Keratinocyte (primary cell): Measurements from ENCODE around the gene CCDC197. TPM values are rescaled to one million over a fixed set of nuclear protein-coding genes. Genes with fewer than 3 reads are reported as not detected.

Source experiments
- DNase-seq: peaks from one replicate; pipeline ENCODE4 v3.0.0-alpha.2; 2011; ENCODE audit warnings: low read depth, missing footprints, low spot score
- FAIRE-seq: peaks from 2 replicates; lab custom pipeline; 2011; peaks lifted over from hg19 to GRCh38; lab: Jason Lieb, UNC
- H2AFZ ChIP-seq: 2 replicates; pipeline ENCODE4 v1.6.0; 2012; ENCODE audit warnings: low read length, control low read depth, inconsistent platforms; ENCODE audit not compliant: control insufficient read depth
- H3K27ac ChIP-seq: 2 replicates; pipeline ENCODE4 v1.5.1; 2011; ENCODE audit warnings: low read length; ENCODE audit not compliant: control insufficient read depth, insufficient read depth
- H3K27me3 ChIP-seq: 3 replicates; pipeline ENCODE4 v1.6.0; 2011; ENCODE audit warnings: low read length; ENCODE audit not compliant: control insufficient read depth, insufficient read depth; ENCODE audit errors: extremely low read depth
- H3K36me3 ChIP-seq, 2 experiments: 2 replicates in 1 of 2; 3 replicates in 1 of 2; pipeline ENCODE4 v1.5.1; 2011; ENCODE audit warnings: low read length in 2 of 2, mild to moderate bottlenecking in 1 of 2; ENCODE audit not compliant: control insufficient read depth in 2 of 2, insufficient read depth in 2 of 2; ENCODE audit errors: extremely low read depth in 1 of 2
- H3K4me1 ChIP-seq: 3 replicates; pipeline ENCODE4 v1.5.1; 2011; ENCODE audit warnings: low read length; ENCODE audit not compliant: control insufficient read depth, insufficient read depth; ENCODE audit errors: extremely low read depth
- H3K4me2 ChIP-seq: 3 replicates; pipeline ENCODE4 v1.6.0; 2011; ENCODE audit warnings: low read depth, low read length; ENCODE audit not compliant: control insufficient read depth, insufficient read depth; ENCODE audit errors: extremely low read depth
- H3K4me3 ChIP-seq, 3 experiments: fragments of 200-600 bp in 1 of 3; sonication (generic) in 1 of 3; 2 replicates in 2 of 3; 3 replicates in 1 of 3; pipeline ENCODE4 v1.5.1; 2011 to 2016; ENCODE audit warnings: low read length in 3 of 3, mild to moderate bottlenecking in 3 of 3, control low read depth in 2 of 3, inconsistent platforms in 1 of 3, low read depth in 1 of 3, mixed read lengths in 1 of 3, mixed run types in 1 of 3, moderate library complexity in 1 of 3; ENCODE audit not compliant: control insufficient read depth in 2 of 3, insufficient read depth in 2 of 3; ENCODE audit errors: extremely low read depth in 1 of 3
- H3K79me2 ChIP-seq: 2 replicates; pipeline ENCODE4 v1.6.0; 2012; ENCODE audit warnings: low read length; ENCODE audit not compliant: control insufficient read depth, insufficient read depth
- H3K9ac ChIP-seq: 3 replicates; pipeline ENCODE4 v1.6.0; 2011; ENCODE audit warnings: low read length; ENCODE audit not compliant: control insufficient read depth, insufficient read depth; ENCODE audit errors: extremely low read depth
- H3K9me1 ChIP-seq: 3 replicates; pipeline ENCODE4 v1.6.0; 2011; ENCODE audit warnings: low read length; ENCODE audit not compliant: control insufficient read depth, insufficient read depth; ENCODE audit errors: extremely low read depth
- H3K9me3 ChIP-seq: 2 replicates; pipeline ENCODE4 v1.5.1; 2012; ENCODE audit warnings: low read depth, low read length; ENCODE audit not compliant: control insufficient read depth
- H4K20me1 ChIP-seq: 3 replicates; pipeline ENCODE4 v1.6.0; 2011; ENCODE audit warnings: low read length; ENCODE audit not compliant: control insufficient read depth, insufficient read depth; ENCODE audit errors: extremely low read depth
- EZH2 ChIP-seq: IDR thresholded peaks from one replicate; pipeline ENCODE4 v1.6.1; 2012; ENCODE audit warnings: inconsistent platforms, mild to moderate bottlenecking, low read length, moderate library complexity
- dilution Hi-C: fragments of 300-500 bp; cut with MboI; formaldehyde crosslinking; loops from one replicate; pipeline ENCODE4 v1.7.0; 2020; ENCODE audit warnings: low sequenced_read_pairs; ENCODE audit not compliant: extremely low pct_ligation_motif_present
- polyA plus RNA-seq, 5 experiments: library from polyadenylated mRNA; depleted of rRNA in 3 of 5; stranded (reverse) in 3 of 5; stranded (forward) in 1 of 5; unstranded in 1 of 5; fragments of >200 nt; gene quantifications; 1 replicate in 1 of 5; 2 replicates in 3 of 5; 3 replicates in 1 of 5; pipeline versions ENCODE4 v1.2.1 to v1.2.3, GENCODE V29; 2011 to 2012; ENCODE audit warnings: missing spikeins in 2 of 5, low read depth in 1 of 5, low replicate concordance in 1 of 5
- TF ChIP-seq, protein P1 (sequence below), 3 experiments: IDR thresholded peaks in 1 of 3; conservative IDR thresholded peaks in 1 of 3; optimal IDR thresholded peaks in 1 of 3; 2 replicates in 2 of 3; 3 replicates in 1 of 3; pipeline versions ENCODE3 to v1.5.1; 2011; ENCODE audit warnings: low read length in 3 of 3, mild to moderate bottlenecking in 3 of 3, moderate library complexity in 2 of 3, control low read depth in 1 of 3, inconsistent platforms in 1 of 3; ENCODE audit not compliant: insufficient read depth in 2 of 3; ENCODE audit errors: extremely low read depth in 1 of 3

Gene CCDC197
- polyA plus RNA-seq, 1 donor (not counting 4 experiments of a cell fraction or from before 2014, with no cell fraction given), result not detected

DNA sequence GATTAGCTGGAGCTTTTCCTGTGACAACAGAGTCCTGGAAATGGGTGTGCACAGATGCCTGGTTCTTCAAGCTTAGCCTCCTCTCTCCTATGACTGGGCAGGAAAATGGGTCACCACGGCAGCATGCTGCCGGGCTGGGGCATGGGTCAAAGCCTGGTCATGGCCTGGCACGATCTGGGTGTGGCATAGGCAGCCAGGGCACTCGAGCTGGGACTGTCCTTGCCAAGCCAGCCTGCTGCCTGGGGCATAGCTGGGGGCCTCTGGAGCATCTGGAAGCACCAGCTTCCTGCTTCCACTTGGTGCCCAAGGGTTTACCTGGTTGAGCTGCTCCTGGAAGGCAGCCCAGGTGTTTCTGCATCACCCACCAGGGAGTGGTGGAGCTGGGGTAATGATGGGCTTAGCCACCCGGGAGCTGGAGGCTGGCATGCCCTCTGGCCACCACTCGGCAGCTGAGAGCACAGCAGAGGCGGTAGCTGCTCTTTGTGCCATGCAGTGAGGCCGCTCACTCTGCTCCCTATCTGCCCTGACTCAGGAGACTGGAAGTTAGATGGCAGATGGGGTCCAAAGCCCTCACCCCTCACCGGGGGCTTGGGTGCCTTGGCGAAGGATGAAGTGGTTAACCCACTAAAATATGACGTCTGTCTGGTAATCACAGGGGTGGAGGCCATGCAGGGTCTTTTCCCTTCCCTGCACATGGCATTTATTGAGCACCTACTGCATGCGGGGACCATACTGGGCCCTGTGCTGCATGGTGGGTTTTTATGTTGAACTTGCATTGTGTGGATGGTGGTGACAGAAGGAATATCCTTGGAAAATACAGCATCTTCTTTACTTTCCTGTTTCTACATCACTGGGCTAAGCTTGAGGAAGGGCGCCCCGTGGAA lies 30.7 kb downstream of the CCDC197 start:
- dilution Hi-C loops, result no loop called here
- TF ChIP-seq, protein P1, sequence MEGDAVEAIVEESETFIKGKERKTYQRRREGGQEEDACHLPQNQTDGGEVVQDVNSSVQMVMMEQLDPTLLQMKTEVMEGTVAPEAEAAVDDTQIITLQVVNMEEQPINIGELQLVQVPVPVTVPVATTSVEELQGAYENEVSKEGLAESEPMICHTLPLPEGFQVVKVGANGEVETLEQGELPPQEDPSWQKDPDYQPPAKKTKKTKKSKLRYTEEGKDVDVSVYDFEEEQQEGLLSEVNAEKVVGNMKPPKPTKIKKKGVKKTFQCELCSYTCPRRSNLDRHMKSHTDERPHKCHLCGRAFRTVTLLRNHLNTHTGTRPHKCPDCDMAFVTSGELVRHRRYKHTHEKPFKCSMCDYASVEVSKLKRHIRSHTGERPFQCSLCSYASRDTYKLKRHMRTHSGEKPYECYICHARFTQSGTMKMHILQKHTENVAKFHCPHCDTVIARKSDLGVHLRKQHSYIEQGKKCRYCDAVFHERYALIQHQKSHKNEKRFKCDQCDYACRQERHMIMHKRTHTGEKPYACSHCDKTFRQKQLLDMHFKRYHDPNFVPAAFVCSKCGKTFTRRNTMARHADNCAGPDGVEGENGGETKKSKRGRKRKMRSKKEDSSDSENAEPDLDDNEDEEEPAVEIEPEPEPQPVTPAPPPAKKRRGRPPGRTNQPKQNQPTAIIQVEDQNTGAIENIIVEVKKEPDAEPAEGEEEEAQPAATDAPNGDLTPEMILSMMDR (optimal IDR thresholded peaks at IDR 0.05 in 1 of 3, IDR thresholded peaks at IDR 0.05 in 1 of 3, conservative IDR thresholded peaks at IDR 0.05 in 1 of 3; ENCODE audit: extremely low read depth in 1 of 3, insufficient read depth in 2 of 3, low read length in 3 of 3), result no peak
- TF ChIP-seq EZH2, result no peak
- Histone ChIP-seq H3K4me1 (peaks cover 15% of the 10 kb centered on the region), H3K9me1 (peaks cover 6% of the 10 kb centered on the region), H3K9me3 (no peaks in the 10 kb centered on the region), H3K36me3 (no peaks in the 10 kb centered on the region), H3K4me2 (peak overlapping the region; percentile 35), H4K20me1 (peaks cover 3% of the 10 kb centered on the region), H3K27me3 (no peaks in the 10 kb centered on the region), H3K9ac (no peak overlapping the region), H3K27ac (peak overlapping the region; percentile 11), H2AFZ (no peak overlapping the region), H3K4me3 (peak overlapping the region in 1 of 3 experiments; percentile 7), H3K79me2 (no peaks in the 10 kb centered on the region)
- DNase-seq, result peak; percentile 53
- peak; percentile 26 for FAIRE-seq

DNA sequence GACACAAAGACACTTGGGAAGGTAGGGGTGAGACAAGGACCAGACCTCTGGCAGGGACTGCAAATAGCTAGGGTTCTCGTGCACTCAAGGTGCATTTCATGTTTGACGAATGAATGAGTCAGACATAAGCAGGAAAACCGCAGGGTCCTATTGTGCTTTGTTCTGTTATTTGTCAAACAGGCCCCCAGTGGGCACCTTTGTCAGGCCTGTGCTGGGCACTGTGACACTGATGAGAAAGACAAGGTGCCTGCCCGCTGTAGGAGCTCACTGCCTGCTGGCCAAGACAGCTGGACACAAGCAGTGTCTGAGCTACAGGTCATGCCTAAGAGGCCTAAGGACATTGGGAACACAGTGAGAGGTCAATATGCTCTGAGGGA lies 31.3 kb downstream of the CCDC197 start:
- dilution Hi-C loops, result no loop called here
- H3K9me1 ChIP-seq, result peaks cover 6% of the 10 kb centered on the region
- peaks cover 3% of the 10 kb centered on the region for H4K20me1 ChIP-seq
- H3K4me1 ChIP-seq, result peaks cover 15% of the 10 kb centered on the region
- FAIRE-seq (peak; percentile 81), DNase-seq (peak; percentile 45)
- H3K27ac ChIP-seq, result no peak overlapping the region
- H3K9ac ChIP-seq, result no peak overlapping the region
- H3K36me3 ChIP-seq, result no peaks in the 10 kb centered on the region
- no peak for TF ChIP-seq EZH2
- TF ChIP-seq, protein P1 (optimal IDR thresholded peaks at IDR 0.05 in 1 of 3, IDR thresholded peaks at IDR 0.05 in 1 of 3, conservative IDR thresholded peaks at IDR 0.05 in 1 of 3; ENCODE audit: extremely low read depth in 1 of 3, insufficient read depth in 2 of 3, low read length in 3 of 3), result no peak
- H3K9me3 ChIP-seq, result no peaks in the 10 kb centered on the region
- H3K4me3 ChIP-seq, result no peak overlapping the region
- no peak overlapping the region for H2AFZ ChIP-seq
- no peak overlapping the region for H3K4me2 ChIP-seq
- H3K79me2 ChIP-seq, result no peaks in the 10 kb centered on the region
- no peaks in the 10 kb centered on the region for H3K27me3 ChIP-seq
